Measurements from ENCODE around the gene USP6NL.

USP6NL gene

GRCh38 chr10:11472158-11472753 is 139.2 kb downstream of the USP6NL start:
- DNase-seq, result peak; percentile 69

- DNase-seq, result no peak
Measured at GRCh38 chr10:11469575-11470391, 141.7 kb downstream of the USP6NL start.

- no peak for DNase-seq
Measured at GRCh38 chr10:11468126-11468742, 143.2 kb downstream of the USP6NL start.

GRCh38 chr10:11465406-11465805 is 146.0 kb downstream of the USP6NL start:
- no peak for DNase-seq

- no peak for DNase-seq
Measured at GRCh38 chr10:11463111-11463510, 148.3 kb downstream of the USP6NL start.

GRCh38 chr10:11462071-11462470 is 149.4 kb downstream of the USP6NL start:
- DNase-seq, result no peak

GRCh38 chr10:11457336-11457735 is 154.1 kb downstream of the USP6NL start:
- DNase-seq, result no peak

GRCh38 chr10:11454958-11455566 is 156.4 kb downstream of the USP6NL start:
- DNase-seq, result no peak

- no peak for DNase-seq
Measured at GRCh38 chr10:11454160-11454559, 157.3 kb downstream of the USP6NL start.

GRCh38 chr10:11451640-11452260 is 159.7 kb downstream of the USP6NL start:
- no peak for DNase-seq

GRCh38 chr10:11450427-11450826 is 161.0 kb downstream of the USP6NL start:
- no peak for DNase-seq

- DNase-seq, result no peak
Measured at GRCh38 chr10:11449761-11450160, 161.7 kb downstream of the USP6NL start.

GRCh38 chr10:11448545-11449244 is 162.8 kb downstream of the USP6NL start:
- DNase-seq, result no peak

- DNase-seq, result no peak
Measured at GRCh38 chr10:11448190-11448544, 163.3 kb downstream of the USP6NL start.

GRCh38 chr10:11447586-11447985 is 163.9 kb downstream of the USP6NL start:
- no peak for DNase-seq

GRCh38 chr10:11446864-11447263 is 164.6 kb downstream of the USP6NL start:
- DNase-seq, result no peak

- no peak for DNase-seq
Measured at GRCh38 chr10:11446133-11446532, 165.3 kb downstream of the USP6NL start.

- DNase-seq, result no peak
Measured at GRCh38 chr10:11444531-11445228, 166.8 kb downstream of the USP6NL start.

GRCh38 chr10:11444155-11444530 is 167.3 kb downstream of the USP6NL start:
- DNase-seq, result no peak

GRCh38 chr10:11443468-11444154 is 167.8 kb downstream of the USP6NL start:
- no peak for DNase-seq

- DNase-seq, result no peak
Measured at GRCh38 chr10:11442001-11442773, 169.3 kb downstream of the USP6NL start.
